Measurements from ENCODE around the gene COL4A2. TPM values are rescaled to one million over a fixed set of nuclear protein-coding genes. Genes with fewer than 3 reads are reported as not detected.

Gene COL4A2
- total RNA-seq, 1 experiment from 2014 or later, result 74.5 TPM

- Histone ChIP-seq H3K79me2 (ENCODE audit: low read length) (peaks cover 15% of the 10 kb centered on the region; the same call in 1 of the 2 replicates), H3K4me2 (ENCODE audit: low read length) (peak overlapping the region; percentile 74), H3F3A (ENCODE audit: low read length, unreplicated experiment) (no peaks in the 10 kb centered on the region), H3K27ac (ENCODE audit: low read length) (peak overlapping the region; percentile 40), H3K9ac (ENCODE audit: low read length) (no peak overlapping the region), H3K4me1 (ENCODE audit: insufficient read depth, low read length) (peaks cover 18% of the 10 kb centered on the region), H3K9me2 (replicated peaks; ENCODE audit: low read length) (no peaks in the 10 kb centered on the region), H4K20me1 (ENCODE audit: low read length) (no peaks in the 10 kb centered on the region), H3K36me3 (ENCODE audit: low read depth, low read length) (no peaks in the 10 kb centered on the region), H3K4me3 (ENCODE audit: low read length) (peak overlapping the region; percentile 31; the same call in 1 of the 2 replicates), H2AFZ (ENCODE audit: low read length) (peak overlapping the region; percentile 45; the same call in 1 of the 2 replicates), H3K9me3 (ENCODE audit: low read length) (no peaks in the 10 kb centered on the region), H3K27me3 (ENCODE audit: low read length) (no peaks in the 10 kb centered on the region)
- intact Hi-C loops (cut with micrococcal nuclease), result no loop called here
- no peak for DNase-seq
- ChIA-PET POLR2A (ENCODE audit: unreplicated experiment) (no interaction called here), CTCF (no interaction called here)
- TF ChIP-seq EZH2 (IDR thresholded peaks at IDR 0.05; ENCODE audit: low read length, unreplicated experiment), result no peak
- no TSS peak for BruUV-seq (replicated peaks)
- no peak for ATAC-seq
Observed at GRCh38 chr13:110523838-110524540, 216.9 kb downstream of the COL4A2 start.

GRCh38 chr13:110524541-110525257, 217.6 kb downstream of the COL4A2 start:
- no peaks in the 10 kb centered on the region for H3K27me3 ChIP-seq (ENCODE audit: low read length)
- H3K9me2 ChIP-seq (replicated peaks; ENCODE audit: low read length), result no peaks in the 10 kb centered on the region
- peak overlapping the region; percentile 31; the same call in 1 of the 2 replicates for H3K4me3 ChIP-seq (ENCODE audit: low read length)
- no peaks in the 10 kb centered on the region for H3F3A ChIP-seq (ENCODE audit: low read length, unreplicated experiment)
- peak overlapping the region; percentile 14; the same call in 1 of the 2 replicates for H3K9ac ChIP-seq (ENCODE audit: low read length)
- no peaks in the 10 kb centered on the region for H4K20me1 ChIP-seq (ENCODE audit: low read length)
- H3K4me2 ChIP-seq (ENCODE audit: low read length), result peak overlapping the region; percentile 74
- DNase-seq, result peak; percentile 72
- TF ChIP-seq EZH2phosphoT487 (IDR thresholded peaks at IDR 0.05; ENCODE audit: borderline replicate concordance, low read length), result no peak
- TF ChIP-seq EZH2 (IDR thresholded peaks at IDR 0.05; ENCODE audit: low read length, unreplicated experiment), result no peak
- no peak for TF ChIP-seq CTCF (conservative IDR thresholded peaks at IDR 0.05; ENCODE audit: low read depth, low read length)
- H3K4me1 ChIP-seq (ENCODE audit: insufficient read depth, low read length), result peaks cover 18% of the 10 kb centered on the region
- ATAC-seq, result peak; percentile 97
- H2AFZ ChIP-seq (ENCODE audit: low read length), result peak overlapping the region; percentile 45
- intact Hi-C loops (cut with micrococcal nuclease), result no loop called here
- no peaks in the 10 kb centered on the region for H3K9me3 ChIP-seq (ENCODE audit: low read length)
- H3K27ac ChIP-seq (ENCODE audit: low read length), result peak overlapping the region; percentile 40
- POLR2A ChIA-PET (ENCODE audit: unreplicated experiment), result interaction anchor here (0.6 kb wide), 1 partner anchor 74 kb away, joined by 3 read pairs; no protein-coding TSS in a partner anchor
- H3K79me2 ChIP-seq (ENCODE audit: low read length), result peaks cover 15% of the 10 kb centered on the region; the same call in 1 of the 2 replicates
- H3K36me3 ChIP-seq (ENCODE audit: low read depth, low read length), result no peaks in the 10 kb centered on the region
- CTCF ChIA-PET, result no interaction called here
- no TSS peak for BruUV-seq (replicated peaks)

GRCh38 chr13:110525328-110526319, 218.5 kb downstream of the COL4A2 start:
- H3K27ac ChIP-seq (ENCODE audit: low read length), result 0 out of 2 replicates have a peak overlapping the region, but pooled peaks have one; percentile 40
- peak overlapping the region; percentile 31; the same call in 1 of the 2 replicates for H3K4me3 ChIP-seq (ENCODE audit: low read length)
- no peaks in the 10 kb centered on the region for H3K9me3 ChIP-seq (ENCODE audit: low read length)
- DNase-seq (no peak), ATAC-seq (no peak)
- intact Hi-C loops (cut with micrococcal nuclease), result no loop called here
- no peaks in the 10 kb centered on the region for H3K36me3 ChIP-seq (ENCODE audit: low read depth, low read length)
- TF ChIP-seq CTCF (conservative IDR thresholded peaks at IDR 0.05; ENCODE audit: low read depth, low read length), result no peak
- TF ChIP-seq EZH2 (IDR thresholded peaks at IDR 0.05; ENCODE audit: low read length, unreplicated experiment), result no peak
- no peak for TF ChIP-seq EZH2phosphoT487 (IDR thresholded peaks at IDR 0.05; ENCODE audit: borderline replicate concordance, low read length)
- no peak overlapping the region for H3K9ac ChIP-seq (ENCODE audit: low read length)
- H2AFZ ChIP-seq (ENCODE audit: low read length), result no peak overlapping the region
- no peaks in the 10 kb centered on the region for H3K27me3 ChIP-seq (ENCODE audit: low read length)
- POLR2A ChIA-PET (ENCODE audit: unreplicated experiment), result interaction anchor here (0.6 kb wide), 1 partner anchor 75 kb away, joined by 3 read pairs; no protein-coding TSS in a partner anchor
- no TSS peak for BruUV-seq (replicated peaks)
- no peaks in the 10 kb centered on the region for H4K20me1 ChIP-seq (ENCODE audit: low read length)
- CTCF ChIA-PET, result no interaction called here
- peaks cover 18% of the 10 kb centered on the region for H3K4me1 ChIP-seq (ENCODE audit: insufficient read depth, low read length)
- peaks cover 15% of the 10 kb centered on the region; the same call in 1 of the 2 replicates for H3K79me2 ChIP-seq (ENCODE audit: low read length)
- no peaks in the 10 kb centered on the region for H3K9me2 ChIP-seq (replicated peaks; ENCODE audit: low read length)
- no peaks in the 10 kb centered on the region for H3F3A ChIP-seq (ENCODE audit: low read length, unreplicated experiment)
- peak overlapping the region; percentile 74 for H3K4me2 ChIP-seq (ENCODE audit: low read length)
